Uterus (tissue), 4 donors: Measurements from ENCODE around the gene MRC2. TPM values are rescaled to one million over a fixed set of nuclear protein-coding genes. Genes with fewer than 3 reads are reported as not detected.

Source experiments
- DNase-seq, 2 donors: peaks; one replicate each; pipeline ENCODE4 v3.0.0-alpha.2; 2019 to 2020
- H3K27ac ChIP-seq, 2 donors: fragments of 200-600 bp; sonication (generic); 1 replicate in 1 of 2; 2 replicates in 1 of 2; pipeline ENCODE4 v1.5.1; 2016 to 2018
- H3K27me3 ChIP-seq, 2 donors: fragments of 200-600 bp; sonication (generic); one replicate each; pipeline ENCODE4 v1.5.1; 2018 to 2019; ENCODE audit warnings: control low read depth in 1 of 2
- H3K36me3 ChIP-seq, 2 donors: fragments of 200-600 bp; sonication (generic); one replicate each; pipeline ENCODE4 v1.5.1; 2019; ENCODE audit warnings: control low read depth in 1 of 2
- H3K4me1 ChIP-seq, 2 donors: fragments of 200-600 bp; sonication (generic); one replicate each; pipeline ENCODE4 v1.5.1; 2018 to 2019; ENCODE audit warnings: control low read depth in 1 of 2
- H3K4me3 ChIP-seq, 2 donors: fragments of 200-600 bp; sonication (generic); 1 replicate in 1 of 2; 2 replicates in 1 of 2; pipeline ENCODE4 v1.5.1; 2018 to 2019; ENCODE audit warnings: mild to moderate bottlenecking in 1 of 2
- H3K9me3 ChIP-seq, 2 donors: fragments of 200-600 bp; sonication (generic); one replicate each; pipeline ENCODE4 v1.5.1; 2019; ENCODE audit warnings: control low read depth in 1 of 2
- POLR2A ChIP-seq, 2 donors: fragments of 450-650 bp; IDR thresholded peaks; one replicate each; pipeline ENCODE4 v1.6.1; 2016; ENCODE audit warnings: antibody characterized with exemption in 2 of 2, mild to moderate bottlenecking in 1 of 2, moderate library complexity in 1 of 2
- intact Hi-C: fragments of 100-400 bp; cut with DNase I; formaldehyde crosslinking; loops from one replicate; pipeline ENCODE4 v1.15.1; 2023; ENCODE audit warnings: low total_unique reads
- total RNA-seq, 4 donors: library from RNA; depleted of rRNA in 3 of 4; stranded (reverse); fragments of >200 nt in 3 of 4; gene quantifications; one replicate each; pipeline versions ENCODE4 v1.1.0 to v1.2.4, GENCODE V29; 2014 to 2023
- TF ChIP-seq, protein P1 (sequence below), 4 experiments: fragments of 200-600 bp in 2 of 4; fragments of 450-650 bp in 2 of 4; sonication (generic) in 2 of 4; IDR thresholded peaks; one replicate each; pipeline ENCODE4 v1.5.1; 2016 to 2019; ENCODE audit warnings: antibody characterized with exemption in 4 of 4, mild to moderate bottlenecking in 2 of 4, moderate library complexity in 1 of 4
- donor health status: DM: yes; HTN: yes; CAD: no.

MRC2 gene
- total RNA-seq, 4 donors from 2014 or later, result 30.7 to 273 (median 102) TPM

DNA sequence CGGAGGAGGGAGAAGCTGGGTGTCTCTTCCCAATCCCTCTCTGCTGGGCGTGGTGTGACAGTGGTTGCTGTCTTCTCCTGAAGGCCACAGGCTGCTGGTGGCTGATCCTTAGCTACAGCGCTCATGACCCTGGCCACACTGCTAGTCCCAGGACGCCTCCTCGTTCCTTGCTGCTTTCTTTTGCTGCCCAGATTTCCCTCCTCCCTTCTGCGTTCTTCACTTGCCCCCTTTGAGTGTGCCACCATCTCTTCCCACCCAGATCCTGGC is 90.1 kb downstream of the MRC2 start:
- Histone ChIP-seq H3K27me3 (no peaks in the 10 kb centered on the region), H3K36me3 (no peaks in the 10 kb centered on the region), H3K9me3 (no peaks in the 10 kb centered on the region), H3K4me1 (no peaks in the 10 kb centered on the region), H3K27ac (no peak overlapping the region), H3K4me3 (no peak overlapping the region)
- DNase-seq, result no peak
- intact Hi-C loops, result no loop called here
- TF ChIP-seq, protein P1, sequence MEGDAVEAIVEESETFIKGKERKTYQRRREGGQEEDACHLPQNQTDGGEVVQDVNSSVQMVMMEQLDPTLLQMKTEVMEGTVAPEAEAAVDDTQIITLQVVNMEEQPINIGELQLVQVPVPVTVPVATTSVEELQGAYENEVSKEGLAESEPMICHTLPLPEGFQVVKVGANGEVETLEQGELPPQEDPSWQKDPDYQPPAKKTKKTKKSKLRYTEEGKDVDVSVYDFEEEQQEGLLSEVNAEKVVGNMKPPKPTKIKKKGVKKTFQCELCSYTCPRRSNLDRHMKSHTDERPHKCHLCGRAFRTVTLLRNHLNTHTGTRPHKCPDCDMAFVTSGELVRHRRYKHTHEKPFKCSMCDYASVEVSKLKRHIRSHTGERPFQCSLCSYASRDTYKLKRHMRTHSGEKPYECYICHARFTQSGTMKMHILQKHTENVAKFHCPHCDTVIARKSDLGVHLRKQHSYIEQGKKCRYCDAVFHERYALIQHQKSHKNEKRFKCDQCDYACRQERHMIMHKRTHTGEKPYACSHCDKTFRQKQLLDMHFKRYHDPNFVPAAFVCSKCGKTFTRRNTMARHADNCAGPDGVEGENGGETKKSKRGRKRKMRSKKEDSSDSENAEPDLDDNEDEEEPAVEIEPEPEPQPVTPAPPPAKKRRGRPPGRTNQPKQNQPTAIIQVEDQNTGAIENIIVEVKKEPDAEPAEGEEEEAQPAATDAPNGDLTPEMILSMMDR (IDR thresholded peaks at IDR 0.05), result no peak
- no peak for TF ChIP-seq POLR2A (IDR thresholded peaks at IDR 0.05)

DNA sequence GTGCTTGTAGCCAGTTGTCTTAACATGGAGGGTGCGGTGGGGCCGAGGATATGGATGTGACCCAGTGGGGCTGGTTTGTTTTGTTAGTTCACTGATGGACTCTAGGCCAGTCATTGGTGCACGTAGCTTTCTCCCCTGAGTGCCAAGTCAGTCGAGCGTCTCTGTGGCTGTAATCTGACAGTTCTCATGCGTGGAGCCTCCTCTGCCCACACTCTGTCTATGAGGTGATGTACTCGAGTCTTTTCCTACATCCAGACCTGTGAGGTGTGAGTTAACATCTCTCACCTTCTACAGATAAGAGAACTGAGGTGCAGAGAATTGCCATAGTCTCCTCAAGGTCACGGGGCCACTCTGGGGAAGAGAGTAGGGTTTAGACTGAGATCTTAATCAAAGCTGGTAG is 90.4 kb downstream of the MRC2 start:
- TF ChIP-seq, protein P1 (IDR thresholded peaks at IDR 0.05), result no peak
- no peak for TF ChIP-seq POLR2A (IDR thresholded peaks at IDR 0.05)
- H3K4me1 ChIP-seq, result no peaks in the 10 kb centered on the region
- H3K9me3 ChIP-seq, result no peaks in the 10 kb centered on the region
- H3K36me3 ChIP-seq, result no peaks in the 10 kb centered on the region
- no peak for DNase-seq
- no peak overlapping the region for H3K4me3 ChIP-seq
- H3K27ac ChIP-seq, result no peak overlapping the region
- intact Hi-C loops, result no loop called here
- H3K27me3 ChIP-seq, result no peaks in the 10 kb centered on the region

DNA sequence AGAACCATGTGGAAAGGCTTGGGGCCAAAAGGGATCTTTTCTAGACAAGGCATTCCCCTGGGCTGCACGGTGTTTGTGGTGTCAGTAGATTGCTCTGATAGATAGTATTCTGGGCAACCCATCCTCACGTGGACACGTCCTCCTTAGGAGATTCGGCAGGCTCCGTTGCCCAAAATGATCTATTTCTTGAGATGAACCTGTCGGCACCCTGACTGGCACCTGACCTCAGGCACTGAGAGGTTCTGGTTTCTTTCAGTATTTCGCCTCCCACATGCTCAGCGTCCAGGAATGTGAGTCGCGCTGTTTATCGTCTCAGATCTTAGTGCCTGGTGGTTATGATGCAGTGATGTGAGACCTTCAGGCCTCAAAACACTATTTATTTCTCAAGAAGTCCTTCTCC is 91.0 kb downstream of the MRC2 start:
- TF ChIP-seq, protein P1 (IDR thresholded peaks at IDR 0.05), result no peak
- no peak for TF ChIP-seq POLR2A (IDR thresholded peaks at IDR 0.05)
- intact Hi-C loops, result no loop called here
- no peaks in the 10 kb centered on the region for H3K4me1 ChIP-seq
- H3K4me3 ChIP-seq, result no peak overlapping the region
- H3K27ac ChIP-seq, result no peak overlapping the region
- no peaks in the 10 kb centered on the region for H3K27me3 ChIP-seq
- H3K9me3 ChIP-seq, result no peaks in the 10 kb centered on the region
- no peak for DNase-seq
- no peaks in the 10 kb centered on the region for H3K36me3 ChIP-seq

DNA sequence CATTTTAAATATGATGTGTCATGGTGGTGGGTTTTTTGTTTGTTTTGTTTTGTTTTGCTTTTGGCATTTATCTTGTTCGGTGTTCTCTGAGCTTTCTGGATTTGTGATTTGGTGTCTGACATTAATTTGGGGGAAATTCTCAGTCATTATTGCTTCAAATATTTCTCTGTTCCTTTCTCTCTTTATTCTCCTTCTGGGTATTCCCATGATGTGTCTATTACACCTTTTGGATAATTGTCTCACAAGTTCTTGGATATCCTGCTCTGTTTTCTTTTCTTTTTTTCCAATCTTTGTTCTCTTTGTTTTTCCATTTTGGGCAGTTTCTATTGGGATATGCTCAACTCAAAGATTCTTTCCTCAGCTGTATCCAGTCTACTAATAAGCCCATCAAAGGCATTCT is 92.1 kb downstream of the MRC2 start:
- no peak overlapping the region for H3K27ac ChIP-seq
- no peaks in the 10 kb centered on the region for H3K36me3 ChIP-seq

DNA sequence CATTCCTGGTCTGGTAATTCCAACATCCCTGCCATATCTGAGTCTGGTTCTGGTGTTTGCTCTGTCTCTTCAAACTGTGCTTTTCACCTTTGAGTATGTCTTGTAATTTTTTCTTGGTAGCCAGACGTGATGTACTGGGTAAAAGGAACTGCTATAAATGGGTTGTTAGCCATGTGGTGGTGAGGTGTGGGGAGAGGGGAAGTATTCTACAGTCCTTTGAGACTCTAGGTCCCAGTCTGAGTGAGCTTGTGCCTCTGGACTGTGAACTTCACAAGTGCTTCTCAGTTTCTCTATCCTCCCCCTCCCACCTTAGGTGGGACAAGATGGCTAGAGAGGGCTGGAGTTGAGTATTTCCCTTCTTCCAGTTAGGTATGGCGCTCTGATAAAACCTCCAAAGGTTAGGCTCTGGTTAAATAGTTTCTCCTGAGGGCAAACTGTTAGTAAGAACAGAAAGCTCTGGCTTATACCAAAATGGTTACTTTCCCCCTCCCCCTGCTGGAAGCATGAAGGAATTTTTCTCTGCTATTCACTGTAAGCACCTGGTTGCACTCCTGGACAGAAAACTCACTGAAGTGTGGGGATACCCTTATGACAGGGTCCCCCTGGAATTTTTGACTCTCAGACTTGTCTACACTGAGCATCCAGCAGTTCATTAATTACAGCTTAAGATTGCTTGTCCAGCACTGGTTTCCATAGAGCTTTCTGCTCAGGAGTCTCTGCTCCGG is 92.8 kb downstream of the MRC2 start:
- H3K9me3 ChIP-seq, result no peaks in the 10 kb centered on the region
- H3K4me3 ChIP-seq, result no peak overlapping the region
- intact Hi-C loops, result no loop called here
- no peaks in the 10 kb centered on the region for H3K36me3 ChIP-seq
- no peak overlapping the region for H3K27ac ChIP-seq
- DNase-seq, result no peak
- TF ChIP-seq, protein P1 (IDR thresholded peaks at IDR 0.05), result no peak
- TF ChIP-seq POLR2A (IDR thresholded peaks at IDR 0.05), result no peak
- no peaks in the 10 kb centered on the region for H3K4me1 ChIP-seq
- no peaks in the 10 kb centered on the region for H3K27me3 ChIP-seq

More for the DNA sequence above, 92.1 kb downstream of the MRC2 start:
- H3K4me3 ChIP-seq, result no peak overlapping the region
- DNase-seq, result no peak
- no peaks in the 10 kb centered on the region for H3K27me3 ChIP-seq
- no peaks in the 10 kb centered on the region for H3K9me3 ChIP-seq
- no peaks in the 10 kb centered on the region for H3K4me1 ChIP-seq
- intact Hi-C loops, result no loop called here
- no peak for TF ChIP-seq POLR2A (IDR thresholded peaks at IDR 0.05)
- TF ChIP-seq, protein P1 (IDR thresholded peaks at IDR 0.05), result no peak
